Renal pelvis (tissue), 4 donors: ENCODE data around the gene SFRP2. TPM values are rescaled to one million over a fixed set of nuclear protein-coding genes. Genes with fewer than 3 reads are reported as not detected.
A peak's percentile ranks its signal among the peaks of the same experiment; 100 is the strongest.

Source experiments
- DNase-seq: peaks from one replicate; pipeline ENCODE4 v3.0.0-alpha.2; 2013
- polyA plus RNA-seq, 3 donors: library from polyadenylated mRNA; unstranded; fragments of 120-200 nt; gene quantifications; one replicate each; pipeline ENCODE4 v1.2.1, GENCODE V29; 2013; ENCODE audit not compliant: insufficient read length in 3 of 3

Gene SFRP2
- polyA plus RNA-seq, 3 donors, result 14.2 to 15.4 (median 14.7) TPM

GRCh38 chr4:153778383-153778782 is 10.5 kb downstream of the SFRP2 start:
- DNase-seq, result no peak

- no peak for DNase-seq
These were observed 11.5 kb downstream of the SFRP2 start for GRCh38 chr4:153777421-153777820.

- no peak for DNase-seq
These were observed 12.3 kb downstream of the SFRP2 start for GRCh38 chr4:153776601-153777000.

GRCh38 chr4:153773236-153773690 is 15.6 kb downstream of the SFRP2 start:
- no peak for DNase-seq

GRCh38 chr4:153771046-153771445 is 17.8 kb downstream of the SFRP2 start:
- DNase-seq, result no peak

- DNase-seq, result no peak
These were observed 22.1 kb downstream of the SFRP2 start for GRCh38 chr4:153766758-153767157.

- DNase-seq, result no peak
These were observed 23.0 kb downstream of the SFRP2 start for GRCh38 chr4:153765894-153766293.

- peak; percentile 59 for DNase-seq
These were observed 24.1 kb downstream of the SFRP2 start for GRCh38 chr4:153764601-153765368.

GRCh38 chr4:153763404-153763803 is 25.5 kb downstream of the SFRP2 start:
- no peak for DNase-seq

GRCh38 chr4:153759407-153760316 is 29.2 kb downstream of the SFRP2 start, which contains the start of gene RNF175:
TSS of gene RNF175 (minus strand) at chr4:153760024. CDS start at chr4:153759862, 162 bp downstream.
- DNase-seq, result no peak

GRCh38 chr4:153758688-153759406 is 30.0 kb downstream of the SFRP2 start:
- no peak for DNase-seq

- DNase-seq, result no peak
These were observed 30.7 kb downstream of the SFRP2 start for GRCh38 chr4:153758136-153758535.

GRCh38 chr4:153757407-153757806 is 31.5 kb downstream of the SFRP2 start:
- no peak for DNase-seq

- no peak for DNase-seq
These were observed 33.7 kb downstream of the SFRP2 start for GRCh38 chr4:153755186-153755585.

- DNase-seq, result peak; percentile 81
These were observed 38.6 kb downstream of the SFRP2 start for GRCh38 chr4:153750197-153750817.

- no peak for DNase-seq
These were observed 40.5 kb downstream of the SFRP2 start for GRCh38 chr4:153748378-153748777.

- DNase-seq, result no peak
These were observed 41.4 kb downstream of the SFRP2 start for GRCh38 chr4:153747406-153747955.

- no peak for DNase-seq
These were observed 43.2 kb downstream of the SFRP2 start for GRCh38 chr4:153745651-153746050.

GRCh38 chr4:153741541-153741940 is 47.3 kb downstream of the SFRP2 start:
- DNase-seq, result no peak

- DNase-seq, result no peak
These were observed 52.9 kb downstream of the SFRP2 start for GRCh38 chr4:153735906-153736461.
